Activated CD4-positive, CD25-positive, alpha-beta regulatory T cell treated with anti-CD3 and anti-CD28 coated beads, Interleukin-2, amount 50 U/mL, for 16 hours (primary cell): ENCODE data around the gene PXYLP1.

Source experiments
- DNase-seq: peaks from one replicate; pipeline ENCODE4 v3.0.0-alpha.2; 2020; ENCODE audit warnings: low read depth, low spot score

PXYLP1 gene

DNA sequence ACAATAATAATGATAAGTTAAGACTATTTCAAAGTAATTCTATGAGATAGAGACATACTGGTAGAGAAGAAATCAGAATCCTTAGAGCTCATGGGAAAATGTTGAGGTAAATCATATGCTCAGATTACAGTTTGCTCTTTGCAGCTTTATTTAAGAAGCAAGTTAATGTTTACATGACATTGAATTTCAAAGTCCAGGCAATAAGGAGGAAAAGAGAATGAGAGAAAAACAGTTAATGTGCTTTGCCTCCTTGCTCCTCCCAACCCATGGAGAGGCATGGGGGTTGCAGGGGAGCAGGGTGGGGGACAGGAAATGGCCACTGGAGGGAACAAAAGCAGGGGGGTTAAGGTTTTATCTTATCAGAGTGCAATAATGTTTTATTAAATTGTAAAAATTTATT lies 94.5 kb downstream of the PXYLP1 start:
- no peak for DNase-seq

DNA sequence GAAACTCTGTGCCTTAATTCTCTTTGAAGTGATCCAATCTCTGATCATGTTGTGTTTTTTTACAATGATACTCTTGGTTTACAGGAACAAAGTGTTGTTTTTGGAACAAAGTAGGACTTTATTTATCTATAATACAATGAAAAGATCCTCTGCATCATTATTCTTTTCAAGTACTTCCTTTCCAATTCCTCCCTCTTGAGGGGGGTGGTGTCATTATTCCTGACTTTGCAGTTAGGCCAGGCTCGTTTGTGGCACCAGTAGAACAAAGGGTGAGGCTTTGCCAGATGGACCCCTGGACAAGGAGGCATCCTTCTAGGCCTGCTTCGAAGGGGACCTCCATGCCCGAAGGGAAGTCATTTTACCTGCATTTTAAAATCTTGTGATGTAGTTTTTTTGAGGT lies 95.0 kb downstream of the PXYLP1 start:
- no peak for DNase-seq

DNA sequence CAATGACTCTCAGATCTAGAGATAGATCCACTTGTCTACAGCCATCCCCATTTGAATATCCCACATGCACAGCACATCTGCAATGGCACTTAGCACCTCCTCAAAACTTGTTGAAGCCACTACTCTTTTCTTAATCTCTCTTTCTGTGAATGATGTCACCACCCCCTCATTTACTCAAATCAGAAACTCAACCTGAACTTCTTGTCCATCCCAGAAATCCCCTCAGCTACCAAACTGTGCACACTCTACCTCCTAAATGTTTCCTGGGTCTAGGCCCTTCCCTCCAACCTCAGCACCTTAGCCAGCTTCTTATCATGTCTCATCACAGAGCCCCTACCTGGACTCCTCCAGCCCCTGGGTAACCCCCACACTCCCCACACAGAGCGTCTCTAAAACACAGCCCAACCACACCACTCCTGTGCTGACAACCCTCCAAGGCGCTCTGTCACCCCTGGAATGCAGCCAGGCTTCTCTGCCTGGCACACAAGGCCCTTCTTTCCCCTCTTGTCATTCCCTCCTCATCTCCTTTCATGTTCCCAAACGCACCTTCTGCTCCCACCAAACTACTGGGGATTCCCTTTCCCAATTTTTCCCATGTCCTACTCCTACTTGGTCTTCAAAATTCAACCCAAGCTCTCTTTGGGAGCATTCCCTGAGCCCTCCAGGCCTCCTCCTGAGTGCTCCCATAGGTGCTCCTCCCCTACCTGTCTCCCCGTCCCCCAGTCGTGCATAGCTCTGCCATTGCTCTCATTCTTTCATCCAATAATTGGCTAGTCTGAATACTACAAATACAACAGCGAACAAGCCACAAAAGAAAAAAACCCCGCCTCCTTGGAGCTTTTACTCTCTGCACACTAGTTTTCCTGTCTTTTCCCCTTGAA lies 96.9 kb downstream of the PXYLP1 start:
- DNase-seq = no peak

DNA sequence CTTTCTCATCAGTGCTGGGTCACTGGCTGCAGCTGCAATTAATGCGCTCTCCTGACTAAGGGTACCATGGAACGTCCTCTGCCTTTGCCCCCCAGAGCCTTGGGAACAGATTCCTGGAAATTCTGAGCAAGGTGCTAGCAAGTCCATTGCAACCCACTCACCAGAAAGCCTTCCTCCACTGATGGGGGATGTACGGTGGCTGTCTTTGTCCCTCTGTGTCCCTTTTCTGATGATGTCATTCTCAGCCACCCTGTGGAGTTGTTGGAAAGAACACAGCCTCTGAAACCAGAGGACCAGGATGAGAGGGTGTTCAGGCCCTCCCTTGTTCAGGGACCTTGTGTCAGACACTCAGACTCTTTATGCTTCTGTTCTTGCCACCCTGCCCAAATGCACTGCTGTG lies 98.6 kb downstream of the PXYLP1 start:
- DNase-seq = no peak

DNA sequence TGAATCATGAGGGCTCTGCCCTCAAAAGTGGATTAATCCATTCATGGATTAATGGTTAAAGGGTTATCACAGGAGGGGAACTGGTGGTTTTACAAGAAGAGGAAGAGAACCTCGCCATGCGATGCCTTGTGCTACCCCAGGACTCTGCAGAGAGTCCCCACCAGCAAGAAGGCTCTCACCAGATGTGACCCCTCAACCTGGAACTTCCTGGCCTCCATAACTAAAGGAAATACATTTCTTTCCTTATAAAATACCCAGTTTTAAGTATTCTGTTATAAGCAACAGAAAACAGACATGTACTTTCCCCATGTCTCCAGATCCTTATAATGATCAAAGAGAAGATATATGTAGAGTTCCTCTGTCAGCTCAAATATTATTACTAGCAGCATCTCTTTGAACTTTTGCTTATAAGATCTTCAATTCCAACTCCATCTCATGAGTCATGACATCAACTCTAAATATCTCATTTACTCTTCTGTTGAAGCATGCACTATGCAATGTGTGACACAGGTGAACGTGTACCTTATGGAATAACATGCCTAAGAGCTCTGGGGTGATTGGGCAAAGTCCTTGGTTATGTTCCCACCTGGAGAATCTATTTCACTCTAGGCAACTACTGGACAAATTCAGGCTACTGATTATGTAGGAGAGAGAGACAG lies 99.2 kb downstream of the PXYLP1 start:
- DNase-seq = no peak

DNA sequence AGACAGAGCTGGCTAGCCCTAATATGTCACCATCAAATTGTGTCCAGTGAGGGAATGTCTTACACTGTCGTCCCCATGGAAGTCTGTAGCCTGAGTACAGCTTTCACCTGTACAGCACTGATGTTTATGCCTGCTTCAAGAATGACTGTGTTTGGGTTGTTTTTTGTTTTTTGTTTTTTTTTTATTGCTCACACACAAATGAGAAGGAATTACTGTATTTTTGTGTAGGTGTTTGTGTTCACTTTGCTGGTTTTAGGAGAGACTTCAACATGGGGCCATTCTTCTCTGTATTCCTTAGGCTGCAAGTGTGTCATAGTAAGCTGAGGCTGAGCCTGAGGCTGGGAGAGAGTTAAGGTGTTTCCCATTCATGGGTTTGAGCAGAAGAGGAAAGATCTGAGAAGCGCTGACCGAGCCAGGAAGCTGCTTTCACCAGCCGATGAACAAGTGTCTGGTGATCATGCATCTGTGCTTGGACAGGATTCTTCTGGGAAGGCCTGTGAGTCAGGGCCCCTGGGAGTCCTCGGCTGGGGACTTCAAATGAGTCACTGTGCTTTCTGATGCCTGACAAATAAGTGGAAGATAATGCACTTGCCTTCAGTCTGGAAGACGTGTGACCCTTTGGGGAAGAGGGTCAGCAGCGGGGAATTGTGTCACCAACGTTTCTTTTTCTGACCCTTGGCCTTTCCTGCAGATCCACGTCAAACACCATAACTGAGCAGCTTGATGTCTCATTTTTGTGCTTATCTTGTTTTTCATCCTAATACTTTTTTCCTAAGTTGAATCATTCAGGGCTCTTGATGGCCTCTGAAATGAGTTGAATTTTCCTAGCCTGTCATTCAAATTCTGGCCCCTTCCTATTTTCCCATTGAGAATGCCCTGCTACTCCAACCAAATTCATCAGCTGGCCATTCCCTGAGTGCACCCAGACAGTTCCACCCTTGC lies 100.0 kb downstream of the PXYLP1 start:
- no peak for DNase-seq

DNA sequence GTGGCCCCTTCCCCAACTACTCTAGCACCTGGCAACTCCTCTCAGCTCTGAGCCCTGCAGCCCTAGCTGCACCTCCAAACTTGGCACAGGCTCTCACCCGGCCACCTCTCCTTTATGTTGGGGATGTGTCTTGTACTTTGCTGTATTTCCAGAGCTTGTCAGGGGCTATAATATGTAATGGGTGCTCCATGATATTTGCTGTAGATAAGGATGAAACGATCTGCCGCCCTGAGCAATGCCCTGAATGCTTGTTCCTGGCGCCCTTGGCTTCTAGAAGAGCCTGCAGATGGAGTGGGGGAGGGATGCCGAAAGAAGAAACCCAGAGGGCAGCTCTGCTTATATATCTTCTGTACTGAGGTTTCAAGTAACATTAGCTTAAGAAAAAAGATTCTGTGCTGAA lies 100.8 kb downstream of the PXYLP1 start:
- no peak for DNase-seq

DNA sequence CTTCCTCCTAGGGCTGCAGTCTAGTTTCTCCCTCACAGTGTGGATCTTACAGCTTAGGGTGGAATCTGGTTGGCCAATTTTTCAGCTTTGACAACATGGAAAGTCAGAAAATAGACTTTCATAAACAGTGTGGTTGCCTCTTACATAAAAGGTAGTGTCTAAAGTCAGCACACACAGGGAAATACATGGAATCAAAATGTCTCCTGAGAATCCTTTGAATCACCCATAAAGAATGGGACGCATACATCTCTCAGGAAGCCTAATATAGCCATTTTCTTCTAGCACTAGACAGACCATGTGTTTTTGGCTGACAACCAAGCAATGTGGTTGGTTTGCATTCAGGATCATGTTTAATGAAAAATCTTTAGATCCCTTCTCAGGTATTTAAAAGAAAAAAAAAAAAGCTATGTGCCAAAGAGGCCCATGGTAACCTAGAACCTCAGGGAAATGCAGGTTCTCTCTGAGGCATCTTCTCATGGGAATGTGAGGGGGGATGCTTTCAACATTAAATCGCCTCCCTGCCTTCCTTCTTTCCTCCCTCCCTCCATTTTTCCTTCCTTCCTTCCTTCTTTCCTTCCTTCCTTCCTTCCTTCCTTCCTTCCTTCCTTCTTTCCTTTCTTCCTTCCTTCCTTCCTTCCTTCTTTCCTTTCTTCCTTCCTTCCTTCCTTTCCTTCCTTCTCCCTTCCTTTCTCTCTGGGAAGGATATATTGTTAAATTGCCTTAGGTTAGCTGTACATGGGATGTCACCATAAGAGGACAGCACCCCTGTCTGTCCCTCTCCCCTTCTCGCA lies 102.4 kb downstream of the PXYLP1 start:
- DNase-seq = no peak

DNA sequence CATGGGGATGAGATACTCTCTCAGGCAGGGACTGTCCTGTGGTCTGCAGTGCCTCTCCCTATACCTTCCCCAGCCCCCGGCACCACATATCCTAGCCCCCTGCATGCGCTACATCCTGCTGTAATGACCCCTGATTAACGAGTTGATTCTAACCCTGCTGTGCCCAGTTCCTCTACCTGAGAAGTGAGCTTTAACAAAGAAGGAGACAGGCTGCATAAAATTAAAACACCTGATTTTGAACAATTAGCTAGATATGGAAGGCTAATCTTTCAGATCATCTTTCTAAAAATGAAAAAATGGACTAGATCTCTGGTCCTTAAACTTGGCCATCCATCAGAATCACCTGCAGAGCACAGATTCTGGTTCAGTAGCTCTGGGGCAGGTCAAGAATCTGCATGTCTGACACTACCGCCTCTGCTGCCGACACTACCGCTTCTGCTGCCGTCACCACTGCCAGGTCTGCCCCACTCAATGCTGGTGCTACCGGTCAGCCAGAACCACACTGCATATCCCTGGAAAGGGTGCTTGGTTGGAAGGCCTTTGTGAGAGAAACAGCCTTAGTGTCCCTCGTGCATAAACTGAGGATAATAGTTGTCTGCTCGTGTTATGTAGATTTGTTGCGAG lies 103.1 kb downstream of the PXYLP1 start:
- no peak for DNase-seq

DNA sequence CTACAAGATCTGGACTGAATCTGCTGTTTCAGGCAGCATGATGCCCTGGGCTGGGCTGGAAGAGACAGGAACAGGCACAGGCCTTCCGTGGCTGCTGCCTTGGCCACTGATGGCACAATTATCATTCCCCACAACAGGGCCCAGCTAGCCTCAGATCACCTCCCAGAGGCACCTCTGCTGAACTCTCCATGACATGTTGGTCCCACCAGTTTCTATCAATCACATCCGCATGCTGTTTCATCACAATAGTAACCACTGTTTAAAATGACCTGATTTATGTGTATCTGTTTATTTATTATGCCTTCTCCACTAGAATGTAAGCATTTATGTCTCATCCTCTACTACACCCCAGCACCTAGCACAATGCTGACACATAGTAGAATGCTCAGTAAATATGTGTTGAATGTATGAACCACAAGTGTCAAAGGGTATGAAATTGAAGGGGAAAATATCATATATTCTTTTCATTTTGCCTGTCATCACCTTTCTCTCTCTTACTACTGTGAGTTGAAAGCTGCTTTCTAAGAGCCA lies 104.0 kb downstream of the PXYLP1 start:
- no peak for DNase-seq

DNA sequence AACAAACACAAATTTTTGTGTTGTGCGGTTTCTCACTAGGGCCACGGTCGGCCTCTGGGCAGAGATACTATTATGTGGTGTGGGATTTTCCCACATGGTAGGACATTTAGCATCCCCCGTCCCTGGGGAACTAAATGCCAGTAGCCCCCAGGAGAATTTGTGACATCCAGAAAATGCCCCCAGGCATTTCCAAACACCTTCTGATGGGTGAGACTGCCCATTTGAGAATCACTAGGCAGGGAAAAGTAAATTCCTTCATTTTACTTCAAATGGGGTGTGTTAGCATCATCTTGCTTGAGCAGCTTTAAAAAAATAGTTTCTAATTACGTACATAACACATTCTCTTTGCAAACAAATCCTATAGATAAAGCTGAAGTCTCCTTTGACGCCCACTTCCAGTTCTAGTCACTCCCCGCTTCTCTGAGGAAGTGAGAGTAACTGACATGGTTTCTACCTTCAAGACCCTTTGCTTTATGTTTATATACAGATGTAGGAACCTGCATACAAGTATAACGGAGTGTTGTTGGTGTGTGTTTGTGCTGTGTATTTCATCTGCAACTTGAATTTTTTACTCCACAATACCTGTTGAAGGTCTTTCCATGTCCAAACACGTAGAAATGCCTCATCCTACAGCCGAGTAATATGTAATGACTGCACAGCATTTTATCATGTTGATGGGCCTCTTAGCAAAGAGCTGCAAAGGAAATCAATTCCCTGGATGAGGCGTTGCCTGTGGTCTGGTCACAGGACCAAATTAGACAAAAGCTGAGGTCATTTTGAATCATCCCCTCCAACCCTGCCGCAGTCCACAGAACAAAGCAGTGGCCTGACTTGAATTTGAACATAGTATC lies 105.3 kb downstream of the PXYLP1 start:
- no peak for DNase-seq

DNA sequence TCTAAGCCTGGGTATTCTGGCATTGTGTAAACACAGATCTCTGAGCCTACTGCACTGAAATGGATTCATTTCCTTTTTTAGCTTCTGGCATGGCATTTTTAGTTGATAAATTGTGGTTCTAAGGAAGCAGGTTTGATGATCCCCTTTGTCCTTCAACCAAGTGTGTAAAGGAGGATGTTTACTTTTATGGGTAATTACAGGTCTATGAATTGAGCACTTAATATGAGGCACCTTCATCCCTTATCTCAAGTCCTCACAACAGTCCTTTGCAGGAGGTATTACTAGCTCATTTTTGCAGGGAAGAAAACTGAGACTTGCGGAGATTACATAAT lies 105.9 kb downstream of the PXYLP1 start:
- DNase-seq = no peak

DNA sequence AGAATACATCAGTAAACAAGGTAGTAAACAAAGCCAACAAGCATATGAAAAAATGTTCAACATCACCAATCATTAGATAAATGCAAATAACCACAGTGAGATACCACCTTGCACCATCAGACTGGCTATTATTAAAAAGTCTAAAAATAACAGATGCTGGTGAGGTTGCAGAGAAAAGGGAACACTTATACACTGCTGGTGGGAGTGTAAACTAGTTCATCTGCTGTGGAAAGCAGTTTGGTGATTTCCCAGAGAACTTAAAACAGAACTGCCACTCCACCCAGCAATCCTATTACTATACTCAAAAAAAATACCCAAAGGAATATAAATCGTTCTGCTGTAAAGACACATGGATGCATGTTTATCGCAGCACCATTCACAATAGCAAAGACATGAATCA lies 106.4 kb downstream of the PXYLP1 start:
- DNase-seq = no peak

DNA sequence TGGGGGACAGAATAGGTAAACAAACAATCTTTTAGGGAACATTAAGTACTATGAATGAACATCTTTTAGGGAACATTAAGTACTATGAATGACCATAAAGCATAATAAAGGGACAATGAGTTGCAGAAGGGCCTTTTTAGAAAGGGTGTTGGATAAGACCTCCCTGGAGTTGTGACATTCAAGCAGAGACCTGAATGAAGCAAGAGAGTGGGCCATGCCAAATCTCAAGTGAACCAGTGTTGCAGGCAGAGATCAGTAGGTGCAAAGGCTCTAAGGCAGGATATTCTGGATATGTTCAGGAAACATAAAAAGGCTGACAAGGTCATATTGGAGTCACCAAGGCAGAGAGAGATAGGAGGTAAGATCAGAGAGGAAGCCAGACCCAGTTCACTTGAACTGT lies 107.3 kb downstream of the PXYLP1 start:
- DNase-seq = no peak

DNA sequence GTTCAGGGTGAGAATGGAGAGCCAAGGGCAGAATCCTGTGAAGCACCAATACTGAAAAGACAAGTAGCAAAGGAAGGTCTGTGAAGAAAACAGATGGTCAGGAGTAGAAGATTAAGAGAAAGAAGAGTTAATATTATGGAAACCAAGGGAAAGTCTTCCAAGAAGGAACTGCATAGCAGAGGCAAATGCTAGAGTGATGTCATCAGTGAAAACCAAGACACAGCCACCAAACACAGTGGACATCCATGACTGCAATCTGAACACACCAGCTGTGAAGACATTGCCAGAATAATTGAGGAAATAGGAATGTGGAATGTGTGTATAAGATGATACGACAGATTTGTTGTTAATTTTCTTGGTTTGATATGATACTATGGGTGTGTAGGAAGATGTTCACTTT lies 109.9 kb downstream of the PXYLP1 start:
- DNase-seq = no peak

DNA sequence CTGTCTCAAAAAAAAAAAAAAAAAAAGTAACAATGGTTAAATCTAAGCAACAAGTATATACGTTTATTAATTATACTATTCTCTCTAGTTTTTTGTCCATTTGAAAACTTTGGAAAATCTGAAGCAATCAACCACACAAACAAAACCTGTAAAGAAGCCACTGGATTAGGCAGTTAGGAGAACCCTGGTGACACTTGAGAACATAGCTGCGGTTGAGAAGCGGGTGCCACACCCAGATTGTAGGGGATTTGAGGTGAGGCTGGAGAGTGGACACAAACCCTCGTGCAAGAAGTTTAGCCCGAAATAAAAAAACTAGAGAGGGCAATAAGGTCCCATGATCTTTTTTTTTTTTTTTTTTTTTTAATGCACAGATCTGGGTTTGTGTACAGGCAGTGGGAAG lies 110.8 kb downstream of the PXYLP1 start:
- DNase-seq = no peak

DNA sequence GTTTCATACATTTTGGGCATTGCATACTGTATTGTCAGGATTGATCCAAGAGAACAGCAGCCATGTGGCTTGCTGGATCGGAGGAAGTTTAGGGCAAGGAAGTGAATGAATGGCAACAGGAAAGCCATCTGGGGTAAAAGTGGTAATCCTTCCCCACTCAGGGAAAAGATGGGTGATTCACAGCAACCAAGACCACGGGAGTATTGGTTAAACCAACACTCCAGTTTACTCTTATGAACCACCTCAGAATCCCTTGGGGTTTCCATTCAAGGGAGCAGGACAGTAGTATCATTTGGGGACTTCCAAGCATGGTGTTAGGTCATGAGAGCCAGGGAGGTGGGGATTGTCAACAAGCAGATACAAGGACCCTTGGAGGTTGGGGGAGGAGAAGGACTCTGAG lies 111.5 kb downstream of the PXYLP1 start:
- no peak for DNase-seq

DNA sequence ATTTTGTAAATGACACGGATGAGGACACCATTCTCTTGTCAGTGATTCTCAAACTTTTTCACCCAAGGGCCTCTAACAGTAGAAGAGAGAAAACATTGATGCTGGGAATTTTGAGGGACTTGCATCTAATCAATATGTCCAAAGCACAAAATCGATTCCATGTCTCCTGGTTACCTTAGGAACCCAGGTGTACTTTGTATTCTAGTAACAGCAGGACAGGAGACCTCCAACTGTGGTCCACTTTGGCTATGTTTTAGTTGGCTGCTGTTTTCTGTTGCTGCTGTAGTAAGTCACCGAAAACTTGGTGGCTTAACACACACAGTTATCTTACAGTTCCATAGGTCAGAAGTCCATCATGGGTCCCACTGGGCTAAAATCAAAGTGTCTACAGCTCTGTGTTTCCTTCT lies 112.2 kb downstream of the PXYLP1 start:
- no peak for DNase-seq
